ENCODE data around the gene ACACA. TPM values are rescaled to one million over a fixed set of nuclear protein-coding genes. Genes with fewer than 3 reads are reported as not detected.

ACACA gene
- total RNA-seq, 4 donors from 2014 or later = 30.0 to 69.7 (median 49.9) TPM

DNA sequence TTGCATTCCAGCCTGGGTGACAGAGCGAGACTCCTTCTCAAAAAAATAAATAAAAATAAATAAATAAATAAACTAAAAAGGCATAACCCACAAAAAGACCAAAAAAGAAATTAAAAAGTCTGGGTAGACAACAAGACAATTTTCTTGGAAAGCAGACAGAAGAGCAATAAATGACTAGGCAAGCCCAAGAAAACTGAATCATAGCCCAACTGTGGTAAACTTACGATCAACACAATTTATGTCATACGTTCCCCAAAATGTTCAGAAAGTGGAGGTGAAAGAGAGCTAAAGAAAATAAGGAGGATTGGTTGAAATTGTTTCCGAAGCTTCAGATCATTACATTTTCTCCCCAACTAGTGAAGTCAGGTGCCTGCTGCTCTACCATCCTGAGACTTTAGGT is 62.1 kb downstream of the ACACA start:
- TF ChIP-seq EP300 (IDR thresholded peaks at IDR 0.05) (no peak), POLR2A (IDR thresholded peaks at IDR 0.05) (no peak)
- TF ChIP-seq, protein P1, sequence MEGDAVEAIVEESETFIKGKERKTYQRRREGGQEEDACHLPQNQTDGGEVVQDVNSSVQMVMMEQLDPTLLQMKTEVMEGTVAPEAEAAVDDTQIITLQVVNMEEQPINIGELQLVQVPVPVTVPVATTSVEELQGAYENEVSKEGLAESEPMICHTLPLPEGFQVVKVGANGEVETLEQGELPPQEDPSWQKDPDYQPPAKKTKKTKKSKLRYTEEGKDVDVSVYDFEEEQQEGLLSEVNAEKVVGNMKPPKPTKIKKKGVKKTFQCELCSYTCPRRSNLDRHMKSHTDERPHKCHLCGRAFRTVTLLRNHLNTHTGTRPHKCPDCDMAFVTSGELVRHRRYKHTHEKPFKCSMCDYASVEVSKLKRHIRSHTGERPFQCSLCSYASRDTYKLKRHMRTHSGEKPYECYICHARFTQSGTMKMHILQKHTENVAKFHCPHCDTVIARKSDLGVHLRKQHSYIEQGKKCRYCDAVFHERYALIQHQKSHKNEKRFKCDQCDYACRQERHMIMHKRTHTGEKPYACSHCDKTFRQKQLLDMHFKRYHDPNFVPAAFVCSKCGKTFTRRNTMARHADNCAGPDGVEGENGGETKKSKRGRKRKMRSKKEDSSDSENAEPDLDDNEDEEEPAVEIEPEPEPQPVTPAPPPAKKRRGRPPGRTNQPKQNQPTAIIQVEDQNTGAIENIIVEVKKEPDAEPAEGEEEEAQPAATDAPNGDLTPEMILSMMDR (IDR thresholded peaks at IDR 0.05) = no peak
- WGBS, 2 donors = 91 to 94% methylated on average over 4 of the region's 4 CpGs
- no peaks in the 10 kb centered on the region for H3K27me3 ChIP-seq
- no peak overlapping the region for H3K4me3 ChIP-seq
- no peak overlapping the region for H3K27ac ChIP-seq
- H3K9me3 ChIP-seq = no peaks in the 10 kb centered on the region
- no peaks in the 10 kb centered on the region for H3K4me1 ChIP-seq
- no peak for DNase-seq (ENCODE audit: low spot score in 2 of 2)
- H3K36me3 ChIP-seq = peaks cover 0 to 6% (median 0%) of the 10 kb centered on the region in 3 donors

DNA sequence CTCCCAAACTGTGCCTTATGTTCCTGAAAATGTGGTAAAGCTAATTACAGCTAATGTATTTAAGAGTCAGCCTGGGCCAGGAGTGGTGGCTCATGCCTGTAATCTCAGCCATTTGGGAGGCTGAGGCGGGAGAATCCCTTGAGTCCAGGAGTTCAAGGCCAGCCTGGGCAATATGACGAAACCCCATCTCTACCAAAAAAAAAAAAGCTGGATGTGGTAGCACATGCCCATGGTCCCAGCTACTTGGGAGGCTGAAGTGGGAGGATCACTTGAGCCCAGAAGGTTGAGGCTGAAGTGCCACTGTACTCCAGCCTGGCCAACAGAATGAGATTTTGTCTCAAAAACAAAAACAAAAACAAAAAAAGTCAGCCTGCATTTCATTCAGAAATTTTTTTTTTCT is 64.0 kb downstream of the ACACA start:
- H3K4me3 ChIP-seq = no peak overlapping the region
- no peak overlapping the region for H3K27ac ChIP-seq
- DNase-seq (ENCODE audit: low spot score in 2 of 2) = no peak
- no peaks in the 10 kb centered on the region for H3K4me1 ChIP-seq
- peaks cover 0 to 7% (median 0%) of the 10 kb centered on the region in 3 donors for H3K36me3 ChIP-seq
- no peaks in the 10 kb centered on the region for H3K27me3 ChIP-seq
- TF ChIP-seq, protein P1 (IDR thresholded peaks at IDR 0.05) = no peak
- TF ChIP-seq POLR2A (IDR thresholded peaks at IDR 0.05) (no peak), EP300 (IDR thresholded peaks at IDR 0.05) (no peak)
- H3K9me3 ChIP-seq = no peaks in the 10 kb centered on the region
- 52 to 67% methylated on average over 2 of the region's 2 CpGs for WGBS, 2 donors

DNA sequence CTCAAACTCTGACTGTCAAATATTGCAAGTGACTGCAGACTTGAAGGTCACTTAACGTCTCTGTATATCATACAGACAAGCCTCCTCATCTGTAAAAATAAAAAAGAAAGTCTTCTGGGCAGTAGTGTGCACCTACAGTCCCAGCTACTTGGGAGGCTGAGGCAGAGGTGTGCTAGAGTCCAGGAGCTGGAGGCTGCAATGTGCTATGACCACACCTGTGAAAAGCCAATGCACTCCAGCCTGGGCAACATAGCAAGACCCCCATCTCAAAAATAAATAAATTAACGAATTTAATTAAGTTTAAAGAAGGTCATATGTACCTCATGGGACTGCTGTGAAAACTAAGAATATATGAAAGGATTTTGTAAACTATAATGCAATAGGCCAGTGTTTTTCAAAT is 65.8 kb downstream of the ACACA start:
- 79 to 85% methylated on average over 2 of the region's 2 CpGs for WGBS, 2 donors
- Histone ChIP-seq H3K9me3 (no peaks in the 10 kb centered on the region), H3K4me3 (no peak overlapping the region), H3K27ac (no peak overlapping the region), H3K4me1 (no peaks in the 10 kb centered on the region), H3K27me3 (no peaks in the 10 kb centered on the region), H3K36me3 (peaks cover 0 to 9% (median 0%) of the 10 kb centered on the region in 3 donors)
- DNase-seq (ENCODE audit: low spot score in 2 of 2) = no peak
- no peak for TF ChIP-seq EP300 (IDR thresholded peaks at IDR 0.05)
- TF ChIP-seq, protein P1 (IDR thresholded peaks at IDR 0.05) = no peak
- no peak for TF ChIP-seq POLR2A (IDR thresholded peaks at IDR 0.05)

DNA sequence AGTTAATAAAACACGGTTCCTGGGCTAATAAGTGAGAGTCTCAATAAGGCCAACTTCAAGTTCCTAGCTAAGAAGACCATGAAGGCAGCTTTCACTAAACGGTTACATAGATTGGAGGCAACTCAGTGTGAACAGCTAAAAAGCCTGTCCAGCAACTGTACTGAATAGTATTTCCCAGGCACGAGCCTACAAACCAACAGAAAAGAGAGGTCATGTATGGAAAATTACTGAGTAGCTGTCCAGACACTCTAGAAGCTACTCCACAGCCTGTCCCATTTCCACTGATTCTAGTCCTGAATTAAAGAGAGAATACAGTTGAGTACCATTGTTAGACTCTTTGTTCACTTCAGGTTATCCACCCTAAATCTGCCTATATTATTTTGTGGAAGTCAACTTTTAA is 67.3 kb downstream of the ACACA start:
- Histone ChIP-seq H3K4me3 (no peak overlapping the region), H3K27me3 (no peaks in the 10 kb centered on the region), H3K4me1 (no peaks in the 10 kb centered on the region), H3K9me3 (no peaks in the 10 kb centered on the region), H3K36me3 (peaks cover 0 to 3% (median 0%) of the 10 kb centered on the region in 3 donors), H3K27ac (no peak overlapping the region)
- DNase-seq (ENCODE audit: low spot score in 2 of 2) = no peak
- TF ChIP-seq EP300 (IDR thresholded peaks at IDR 0.05) (no peak), POLR2A (IDR thresholded peaks at IDR 0.05) (no peak)
- TF ChIP-seq, protein P1 (IDR thresholded peaks at IDR 0.05) = no peak
- 41 to 60% methylated on average over 3 of the region's 3 CpGs for WGBS, 2 donors

DNA sequence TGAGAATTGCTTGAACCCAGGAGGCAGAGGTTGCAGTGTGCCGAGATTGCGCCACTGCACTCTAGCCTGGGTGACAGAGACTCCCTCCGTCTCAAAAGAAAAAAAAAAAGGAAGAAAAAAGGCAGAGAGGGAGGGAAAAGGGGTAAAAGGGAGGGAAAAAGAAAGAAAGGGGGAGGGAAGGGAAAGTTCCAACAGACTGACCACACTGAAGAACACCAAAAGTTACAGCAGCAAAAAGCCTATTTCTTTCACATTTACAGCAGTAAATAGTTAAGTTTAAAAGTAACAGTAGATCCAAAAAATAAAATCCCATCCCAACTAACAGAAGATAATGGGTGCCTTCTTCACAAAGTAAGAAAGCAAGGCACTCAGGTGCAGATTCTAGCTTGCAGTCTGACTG is 67.8 kb downstream of the ACACA start:
- H3K27ac ChIP-seq = no peak overlapping the region

More for the DNA sequence above, 67.8 kb downstream of the ACACA start:
- 80% methylated on average over 3 of the region's 3 CpGs for WGBS, 2 donors
- no peaks in the 10 kb centered on the region for H3K4me1 ChIP-seq
- H3K36me3 ChIP-seq = peaks cover 0 to 3% (median 0%) of the 10 kb centered on the region in 3 donors
- H3K9me3 ChIP-seq = no peaks in the 10 kb centered on the region
- no peak overlapping the region for H3K4me3 ChIP-seq
- H3K27me3 ChIP-seq = no peaks in the 10 kb centered on the region
- TF ChIP-seq EP300 (IDR thresholded peaks at IDR 0.05) = no peak
- TF ChIP-seq POLR2A (IDR thresholded peaks at IDR 0.05) = no peak
- TF ChIP-seq, protein P1 (IDR thresholded peaks at IDR 0.05) = no peak
- DNase-seq (ENCODE audit: low spot score in 2 of 2) = no peak

Measured in tibial nerve (tissue), 4 donors.